GM23338 (cell line): ENCODE data around the gene PBX3.

Source experiments
- NANOG ChIP-seq: IDR thresholded peaks from 2 replicates; pipeline ENCODE4 v1.6.1; 2016; ENCODE audit warnings: antibody characterized with exemption, borderline replicate concordance
- TF ChIP-seq, protein P1 (sequence below), 2 experiments: fragments of 200-600 bp in 1 of 2; sonication (generic) in 1 of 2; conservative IDR thresholded peaks; 2 replicates each; pipeline versions ENCODE4 v1.5.1 to v1.6.1; 2016 to 2017; ENCODE audit warnings: antibody characterized with exemption in 2 of 2, low read depth in 2 of 2, mild to moderate bottlenecking in 2 of 2, moderate library complexity in 1 of 2

DNA sequence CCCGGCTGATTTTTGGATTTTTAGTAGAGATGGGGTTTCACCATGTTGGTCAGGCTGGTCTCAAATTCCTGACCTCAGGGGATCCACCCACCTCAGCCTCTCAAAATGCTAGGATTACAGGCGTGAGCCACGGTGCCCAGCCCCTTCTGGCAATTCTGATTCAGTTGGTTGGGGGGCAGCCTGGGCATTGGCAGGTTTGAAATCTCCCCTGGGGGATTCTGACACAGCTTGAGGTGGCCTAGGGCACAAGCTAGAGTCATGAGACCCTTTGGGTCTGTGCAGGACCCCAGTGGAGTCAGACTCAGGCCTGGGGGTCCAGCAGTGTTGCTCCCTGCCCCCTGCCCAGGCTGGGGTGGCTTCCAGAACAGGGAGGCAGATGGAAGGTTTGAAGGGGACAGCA lies 239.8 kb downstream of the PBX3 start:
- TF ChIP-seq NANOG: no peak
- TF ChIP-seq, protein P1, sequence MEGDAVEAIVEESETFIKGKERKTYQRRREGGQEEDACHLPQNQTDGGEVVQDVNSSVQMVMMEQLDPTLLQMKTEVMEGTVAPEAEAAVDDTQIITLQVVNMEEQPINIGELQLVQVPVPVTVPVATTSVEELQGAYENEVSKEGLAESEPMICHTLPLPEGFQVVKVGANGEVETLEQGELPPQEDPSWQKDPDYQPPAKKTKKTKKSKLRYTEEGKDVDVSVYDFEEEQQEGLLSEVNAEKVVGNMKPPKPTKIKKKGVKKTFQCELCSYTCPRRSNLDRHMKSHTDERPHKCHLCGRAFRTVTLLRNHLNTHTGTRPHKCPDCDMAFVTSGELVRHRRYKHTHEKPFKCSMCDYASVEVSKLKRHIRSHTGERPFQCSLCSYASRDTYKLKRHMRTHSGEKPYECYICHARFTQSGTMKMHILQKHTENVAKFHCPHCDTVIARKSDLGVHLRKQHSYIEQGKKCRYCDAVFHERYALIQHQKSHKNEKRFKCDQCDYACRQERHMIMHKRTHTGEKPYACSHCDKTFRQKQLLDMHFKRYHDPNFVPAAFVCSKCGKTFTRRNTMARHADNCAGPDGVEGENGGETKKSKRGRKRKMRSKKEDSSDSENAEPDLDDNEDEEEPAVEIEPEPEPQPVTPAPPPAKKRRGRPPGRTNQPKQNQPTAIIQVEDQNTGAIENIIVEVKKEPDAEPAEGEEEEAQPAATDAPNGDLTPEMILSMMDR (conservative IDR thresholded peaks at IDR 0.05; ENCODE audit: low read depth in 2 of 2): no peak
